ENCODE results near the gene KIAA0753. TPM values are rescaled to one million over a fixed set of nuclear protein-coding genes. Genes with fewer than 3 reads are reported as not detected.

Gene KIAA0753
- total and polyA plus RNA-seq, 2 donors from 2014 or later, result 4.2 to 21.8 TPM

DNA sequence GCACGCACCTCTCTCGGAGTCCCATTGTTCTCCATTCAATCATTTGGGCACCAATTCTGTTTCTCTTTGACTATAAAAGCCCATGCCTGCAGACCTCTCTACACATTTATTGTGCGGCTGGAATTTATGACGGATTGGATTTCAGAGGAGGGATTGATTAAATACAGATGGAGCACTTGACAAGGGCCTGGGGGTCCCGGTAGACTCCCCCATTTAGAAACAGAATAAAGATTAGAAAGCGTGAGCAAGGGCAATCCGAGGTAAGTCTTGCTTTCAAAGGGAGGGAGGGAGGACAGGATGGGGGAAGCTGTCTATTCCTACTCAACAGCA, 69.1 kb downstream of the KIAA0753 start:
- intact Hi-C loops (cut with DNase I), result no loop called here
- H3K9me3 ChIP-seq (ENCODE audit: control insufficient read depth in 2 of 3, insufficient read depth in 1 of 3, low read length in 3 of 3), result no peaks in the 10 kb centered on the region
- TF ChIP-seq, protein P1, sequence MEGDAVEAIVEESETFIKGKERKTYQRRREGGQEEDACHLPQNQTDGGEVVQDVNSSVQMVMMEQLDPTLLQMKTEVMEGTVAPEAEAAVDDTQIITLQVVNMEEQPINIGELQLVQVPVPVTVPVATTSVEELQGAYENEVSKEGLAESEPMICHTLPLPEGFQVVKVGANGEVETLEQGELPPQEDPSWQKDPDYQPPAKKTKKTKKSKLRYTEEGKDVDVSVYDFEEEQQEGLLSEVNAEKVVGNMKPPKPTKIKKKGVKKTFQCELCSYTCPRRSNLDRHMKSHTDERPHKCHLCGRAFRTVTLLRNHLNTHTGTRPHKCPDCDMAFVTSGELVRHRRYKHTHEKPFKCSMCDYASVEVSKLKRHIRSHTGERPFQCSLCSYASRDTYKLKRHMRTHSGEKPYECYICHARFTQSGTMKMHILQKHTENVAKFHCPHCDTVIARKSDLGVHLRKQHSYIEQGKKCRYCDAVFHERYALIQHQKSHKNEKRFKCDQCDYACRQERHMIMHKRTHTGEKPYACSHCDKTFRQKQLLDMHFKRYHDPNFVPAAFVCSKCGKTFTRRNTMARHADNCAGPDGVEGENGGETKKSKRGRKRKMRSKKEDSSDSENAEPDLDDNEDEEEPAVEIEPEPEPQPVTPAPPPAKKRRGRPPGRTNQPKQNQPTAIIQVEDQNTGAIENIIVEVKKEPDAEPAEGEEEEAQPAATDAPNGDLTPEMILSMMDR (IDR thresholded peaks at IDR 0.05; ENCODE audit: borderline replicate concordance, extremely low read depth, insufficient read depth), result no peak
- peak in 3 of 5 donors; percentile 26 to 71 (median 66) for DNase-seq
- H3K36me3 ChIP-seq (ENCODE audit: control insufficient read depth in 2 of 3, insufficient read depth in 3 of 3, low read length in 3 of 3), result no peaks in the 10 kb centered on the region
- no peak overlapping the region for H3K9ac ChIP-seq (ENCODE audit: low read length in 3 of 3)
- no peak overlapping the region for H3K4me3 ChIP-seq (ENCODE audit: low read length in 3 of 3)
- H3K27me3 ChIP-seq (ENCODE audit: control insufficient read depth, insufficient read depth, low read length), result no peaks in the 10 kb centered on the region
- peaks cover 7 to 16% (median 10%) of the 10 kb centered on the region in 3 donors for H3K4me1 ChIP-seq (ENCODE audit: control insufficient read depth in 2 of 3, insufficient read depth in 2 of 3, low read depth in 1 of 3, low read length in 3 of 3)
- H3K27ac ChIP-seq (ENCODE audit: low read depth in 2 of 2, low read length in 2 of 2), result no peak overlapping the region
- FAIRE-seq, result no peak

DNA sequence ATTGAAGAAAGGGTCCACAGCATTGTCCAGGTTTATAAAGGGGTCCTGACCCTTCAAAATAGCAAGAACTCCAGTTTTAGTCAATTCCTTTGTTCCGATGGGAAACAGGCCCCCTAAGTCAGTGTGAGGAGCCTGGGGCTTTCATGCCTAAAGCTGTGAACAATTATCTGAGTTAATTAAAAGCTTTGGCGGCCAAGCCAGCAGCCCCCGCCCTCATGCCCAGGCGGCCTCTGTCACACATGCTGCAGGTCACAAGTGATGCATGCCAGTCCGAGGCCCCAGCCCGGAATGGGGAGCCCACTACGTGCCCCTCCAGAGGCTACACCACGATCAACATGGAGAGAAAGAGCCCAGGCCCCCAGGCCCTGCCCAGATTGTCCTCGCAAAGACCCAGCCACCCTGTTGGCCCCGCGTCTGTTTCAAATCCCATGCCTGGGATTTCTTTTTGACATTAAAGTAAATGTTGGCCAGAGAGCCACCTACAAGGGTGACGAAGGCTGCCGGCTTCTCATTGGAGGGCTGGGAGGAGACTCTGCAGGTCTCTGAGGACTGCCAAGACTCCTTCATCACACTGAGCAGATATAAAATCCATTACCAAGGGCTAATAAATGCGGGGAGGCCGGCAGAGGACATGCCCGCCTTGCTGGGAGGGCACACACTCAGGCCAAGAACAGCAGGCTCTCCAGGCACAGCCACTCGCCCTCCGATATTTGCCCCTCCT, 69.6 kb downstream of the KIAA0753 start:
- Histone ChIP-seq H3K9me3 (ENCODE audit: control insufficient read depth in 2 of 3, insufficient read depth in 1 of 3, low read length in 3 of 3) (no peaks in the 10 kb centered on the region), H3K36me3 (ENCODE audit: control insufficient read depth in 2 of 3, insufficient read depth in 3 of 3, low read length in 3 of 3) (no peaks in the 10 kb centered on the region), H3K27ac (ENCODE audit: low read depth in 2 of 2, low read length in 2 of 2) (no peak overlapping the region), H3K4me1 (ENCODE audit: control insufficient read depth in 2 of 3, insufficient read depth in 2 of 3, low read depth in 1 of 3, low read length in 3 of 3) (peaks cover 7 to 16% (median 10%) of the 10 kb centered on the region in 3 donors), H3K4me3 (ENCODE audit: low read length in 3 of 3) (no peak overlapping the region), H3K9ac (ENCODE audit: low read length in 3 of 3) (no peak overlapping the region), H3K27me3 (ENCODE audit: control insufficient read depth, insufficient read depth, low read length) (no peaks in the 10 kb centered on the region)
- intact Hi-C loops (cut with DNase I), result no loop called here
- no peak for FAIRE-seq
- peak in 2 of 5 donors; percentile 41 to 59 for DNase-seq
- TF ChIP-seq, protein P1 (IDR thresholded peaks at IDR 0.05; ENCODE audit: borderline replicate concordance, extremely low read depth, insufficient read depth), result no peak

GRCh38 chr17:6569370-6570285, 70.9 kb downstream of the KIAA0753 start:
- DNase-seq (peak in 4 of 5 donors; percentile 31 to 84 (median 50)), FAIRE-seq (no peak)
- TF ChIP-seq, protein P1 (IDR thresholded peaks at IDR 0.05; ENCODE audit: borderline replicate concordance, extremely low read depth, insufficient read depth), result no peak
- Histone ChIP-seq H3K9ac (ENCODE audit: low read length in 3 of 3) (no peak overlapping the region), H3K27ac (ENCODE audit: low read depth in 2 of 2, low read length in 2 of 2) (no peak overlapping the region), H3K9me3 (ENCODE audit: control insufficient read depth in 2 of 3, insufficient read depth in 1 of 3, low read length in 3 of 3) (no peaks in the 10 kb centered on the region), H3K4me1 (ENCODE audit: control insufficient read depth in 2 of 3, insufficient read depth in 2 of 3, low read depth in 1 of 3, low read length in 3 of 3) (peaks cover 0 to 4% (median 4%) of the 10 kb centered on the region in 3 donors), H3K4me3 (ENCODE audit: low read length in 3 of 3) (no peak overlapping the region), H3K36me3 (ENCODE audit: control insufficient read depth in 2 of 3, insufficient read depth in 3 of 3, low read length in 3 of 3) (no peaks in the 10 kb centered on the region), H3K27me3 (ENCODE audit: control insufficient read depth, insufficient read depth, low read length) (no peaks in the 10 kb centered on the region)
- intact Hi-C loops (cut with DNase I), result loop anchor here (10.0 kb wide), 1 partner anchor 95 kb away; no protein-coding TSS in a partner anchor

All from kidney (tissue), 14 donors.